Neuronal stem cell (in vitro differentiated cells): ENCODE measurements around the gene SPR.

ENCODE experiments used
- DNase-seq: peaks from one replicate; pipeline ENCODE4 v3.0.0-alpha.2; 2013; ENCODE audit warnings: low spot score
- H2AFZ ChIP-seq: one replicate; pipeline ENCODE4 v1.6.1; 2013; ENCODE audit warnings: mild to moderate bottlenecking, low read length, inconsistent platforms
- H2AK5ac ChIP-seq: 2 replicates; pipeline ENCODE4 v1.6.1; 2013; ENCODE audit warnings: low read depth, mild to moderate bottlenecking, inconsistent platforms, low read length, moderate library complexity, mixed read lengths
- H2BK120ac ChIP-seq: 2 replicates; pipeline ENCODE4 v1.6.1; 2013; ENCODE audit warnings: low read depth, mild to moderate bottlenecking, inconsistent platforms, low read length, moderate library complexity, mixed read lengths
- H2BK12ac ChIP-seq: one replicate; pipeline ENCODE4 v1.6.1; 2013; ENCODE audit warnings: low read length, inconsistent platforms
- H2BK15ac ChIP-seq: 2 replicates; pipeline ENCODE4 v1.6.1; 2013; ENCODE audit warnings: mild to moderate bottlenecking, low read length, inconsistent platforms, mixed read lengths
- H2BK5ac ChIP-seq: one replicate; pipeline ENCODE4 v1.6.1; 2013; ENCODE audit warnings: inconsistent platforms, mild to moderate bottlenecking, low read length, moderate library complexity
- H3K14ac ChIP-seq: one replicate; pipeline ENCODE4 v1.6.1; 2013; ENCODE audit warnings: low read length, inconsistent platforms
- H3K18ac ChIP-seq: 2 replicates; pipeline ENCODE4 v1.6.1; 2013; ENCODE audit warnings: low read length, inconsistent platforms
- H3K23ac ChIP-seq: 2 replicates; pipeline ENCODE4 v1.6.1; 2013; ENCODE audit warnings: low read depth, mild to moderate bottlenecking, mixed read lengths, low read length, inconsistent platforms; ENCODE audit not compliant: poor library complexity
- H3K27ac ChIP-seq: replicated peaks from 3 replicates; pipeline ENCODE4 v1.5.1; 2013; ENCODE audit warnings: low read length, inconsistent platforms
- H3K27me3 ChIP-seq, 3 experiments: 2 replicates each; pipeline ENCODE4 v1.6.1; 2013; ENCODE audit warnings: low read length in 3 of 3, mild to moderate bottlenecking in 2 of 3, inconsistent platforms in 1 of 3, low read depth in 1 of 3, mixed read lengths in 1 of 3, moderate library complexity in 1 of 3; ENCODE audit not compliant: control insufficient read depth in 3 of 3, insufficient read depth in 3 of 3
- H3K36me3 ChIP-seq, 2 donors: replicated peaks in 1 of 2; 2 replicates each; pipeline ENCODE4 v1.6.1; 2013; ENCODE audit warnings: low read length in 2 of 2; ENCODE audit not compliant: control insufficient read depth in 2 of 2, insufficient read depth in 2 of 2
- H3K4ac ChIP-seq: 2 replicates; pipeline ENCODE4 v1.6.1; 2013; ENCODE audit warnings: inconsistent platforms, mild to moderate bottlenecking, low read length, moderate library complexity
- H3K4me1 ChIP-seq, 2 donors: 1 replicate in 1 of 2; 2 replicates in 1 of 2; pipeline ENCODE4 v1.6.1; 2013; ENCODE audit warnings: low read length in 2 of 2, low read depth in 1 of 2; ENCODE audit not compliant: control insufficient read depth in 2 of 2, insufficient read depth in 1 of 2
- H3K4me2 ChIP-seq: one replicate; pipeline ENCODE4 v1.6.1; 2013; ENCODE audit warnings: mild to moderate bottlenecking, low read length, inconsistent platforms; ENCODE audit not compliant: insufficient read depth, poor library complexity, severe bottlenecking
- H3K4me3 ChIP-seq, 2 donors: 2 replicates each; pipeline ENCODE4 v1.5.1; 2013; ENCODE audit warnings: low read length in 2 of 2, mild to moderate bottlenecking in 2 of 2, inconsistent platforms in 1 of 2, moderate library complexity in 1 of 2
- H3K79me1 ChIP-seq: one replicate; pipeline ENCODE4 v1.6.1; 2013; ENCODE audit warnings: low read depth, mild to moderate bottlenecking, inconsistent platforms, low read length, moderate library complexity
- H3K9ac ChIP-seq: one replicate; pipeline ENCODE4 v1.6.1; 2013; ENCODE audit warnings: mild to moderate bottlenecking, low read depth, low read length, inconsistent platforms; ENCODE audit not compliant: poor library complexity
- H3K9me3 ChIP-seq, 2 donors: replicated peaks in 1 of 2; 2 replicates each; pipeline versions ENCODE3 to v1.6.1; 2013; ENCODE audit warnings: low read length in 2 of 2, mild to moderate bottlenecking in 2 of 2, inconsistent platforms in 1 of 2, low read depth in 1 of 2, mixed read lengths in 1 of 2, moderate library complexity in 1 of 2; ENCODE audit not compliant: control insufficient read depth in 2 of 2, insufficient read depth in 1 of 2
- H4K8ac ChIP-seq: one replicate; pipeline ENCODE4 v1.6.1; 2013; ENCODE audit warnings: low read depth, mild to moderate bottlenecking, inconsistent platforms, low read length, moderate library complexity
- H4K91ac ChIP-seq: one replicate; pipeline ENCODE4 v1.6.1; 2013; ENCODE audit warnings: low read length, low read depth, mild to moderate bottlenecking, inconsistent platforms; ENCODE audit not compliant: poor library complexity
- WGBS, 2 donors: extraction: QIAGEN DNeasy Blood & Tissue Kit; methylation state at CpG; one replicate each; pipeline ENCODE4 v1.1.7; 2013; ENCODE audit warnings: missing lambda C conversion rate in 2 of 2, mixed read lengths in 1 of 2; ENCODE audit not compliant: insufficient read length in 2 of 2, insufficient replicate concordance in 1 of 2; ENCODE audit errors: extremely low coverage in 2 of 2; 5-methylcytosine and 5-hydroxymethylcytosine counted together

Gene SPR

GRCh38 chr2:72919414-72920317 is 32.5 kb downstream of the SPR start:
- peaks cover 9% of the 10 kb centered on the region for H3K79me1 ChIP-seq
- peaks cover 10 to 26% of the 10 kb centered on the region in 2 donors for H3K4me1 ChIP-seq
- H2BK5ac ChIP-seq, result no peak overlapping the region
- H3K4me3 ChIP-seq, result peak overlapping the region in 1 of 2 donors; percentile 72
- H3K23ac ChIP-seq, result no peak overlapping the region
- no peak overlapping the region for H2BK15ac ChIP-seq
- peak overlapping the region; percentile 87 for H3K9ac ChIP-seq
- no peak for DNase-seq
- no peak overlapping the region for H4K8ac ChIP-seq
- H4K91ac ChIP-seq, result no peak overlapping the region
- WGBS, 2 donors, result no CpG with 5 or more reads among the region's 48 CpGs
- no peak overlapping the region for H2BK120ac ChIP-seq
- no peak overlapping the region for H3K4ac ChIP-seq
- peak overlapping the region; percentile 88 for H3K18ac ChIP-seq
- H3K9me3 ChIP-seq, result peaks cover 7% of the 10 kb centered on the region in 2 donors
- H3K36me3 ChIP-seq, result peaks cover 0 to 2% of the 10 kb centered on the region in 2 donors
- H2AFZ ChIP-seq, result peak overlapping the region; percentile 88
- H3K14ac ChIP-seq, result no peak overlapping the region
- H2BK12ac ChIP-seq, result no peak overlapping the region
- no peak overlapping the region for H2AK5ac ChIP-seq
- H3K4me2 ChIP-seq, result peak overlapping the region; percentile 90
- H3K27ac ChIP-seq, result no peak overlapping the region
- peaks cover 29 to 98% (median 91%) of the 10 kb centered on the region in 3 experiments for H3K27me3 ChIP-seq

- no peak overlapping the region for H3K14ac ChIP-seq
- H2AK5ac ChIP-seq, result no peak overlapping the region
- peaks cover 10% of the 10 kb centered on the region for H3K79me1 ChIP-seq
- H3K27ac ChIP-seq, result no peak overlapping the region
- WGBS, 2 donors, result no CpG with 5 or more reads among the region's 77 CpGs
- H3K9ac ChIP-seq, result peak overlapping the region; percentile 75
- peaks cover 13 to 23% of the 10 kb centered on the region in 2 donors for H3K4me1 ChIP-seq
- H3K27me3 ChIP-seq, result peaks cover 31 to 98% (median 91%) of the 10 kb centered on the region in 3 experiments
- H3K4ac ChIP-seq, result no peak overlapping the region
- H3K4me2 ChIP-seq, result peak overlapping the region; percentile 90
- H2BK5ac ChIP-seq, result no peak overlapping the region
- no peak for DNase-seq
- H3K9me3 ChIP-seq, result peaks cover 7% of the 10 kb centered on the region in 2 donors
- H3K36me3 ChIP-seq, result peaks cover 0 to 2% of the 10 kb centered on the region in 2 donors
- H4K91ac ChIP-seq, result no peak overlapping the region
- H2BK120ac ChIP-seq, result no peak overlapping the region
- H2BK12ac ChIP-seq, result no peak overlapping the region
- no peak overlapping the region for H2BK15ac ChIP-seq
- H2AFZ ChIP-seq, result peak overlapping the region; percentile 88
- peak overlapping the region; percentile 88 for H3K18ac ChIP-seq
- H3K4me3 ChIP-seq, result peak overlapping the region; percentile 9 to 72
- peak overlapping the region; percentile 75 for H3K23ac ChIP-seq
- no peak overlapping the region for H4K8ac ChIP-seq
Observed at GRCh38 chr2:72920318-72921087, 33.3 kb downstream of the SPR start.

- peak overlapping the region; percentile 24 for H3K9ac ChIP-seq
- peaks cover 0 to 2% of the 10 kb centered on the region in 2 donors for H3K36me3 ChIP-seq
- H3K27ac ChIP-seq, result no peak overlapping the region
- H3K79me1 ChIP-seq, result peaks cover 10% of the 10 kb centered on the region
- peak overlapping the region in 1 of 2 donors; percentile 72 for H3K4me3 ChIP-seq
- peak overlapping the region; percentile 90 for H3K4me2 ChIP-seq
- peaks cover 7% of the 10 kb centered on the region in 2 donors for H3K9me3 ChIP-seq
- H3K4me1 ChIP-seq, result peaks cover 12 to 23% of the 10 kb centered on the region in 2 donors
- H2AK5ac ChIP-seq, result no peak overlapping the region
- peak overlapping the region; percentile 88 for H2AFZ ChIP-seq
- WGBS, 2 donors, result no CpG with 5 or more reads among the region's 15 CpGs
- H3K18ac ChIP-seq, result peak overlapping the region; percentile 88
- no peak overlapping the region for H2BK120ac ChIP-seq
- H3K4ac ChIP-seq, result no peak overlapping the region
- no peak overlapping the region for H4K8ac ChIP-seq
- peaks cover 33 to 98% (median 90%) of the 10 kb centered on the region in 3 experiments for H3K27me3 ChIP-seq
- DNase-seq, result no peak
- H3K23ac ChIP-seq, result peak overlapping the region; percentile 75
- H2BK12ac ChIP-seq, result no peak overlapping the region
- H4K91ac ChIP-seq, result no peak overlapping the region
- H2BK15ac ChIP-seq, result no peak overlapping the region
- H2BK5ac ChIP-seq, result peak overlapping the region; percentile 10
- no peak overlapping the region for H3K14ac ChIP-seq
Observed at GRCh38 chr2:72921088-72921851, 34.1 kb downstream of the SPR start.
